Heart left ventricle (tissue), 13 donors: ENCODE data around the gene SSBP2.

Experiments used
- CTCF ChIP-seq, 12 donors: fragments of 200-600 bp; sonication (generic) in 4 of 12; IDR thresholded peaks; one replicate each; pipeline versions ENCODE4 v1.5.0 to v1.8.0; 2018 to 2022; ENCODE audit warnings: antibody characterized with exemption in 12 of 12, mild to moderate bottlenecking in 5 of 12
- POLR2A ChIP-seq, 2 donors: fragments of 450-650 bp; IDR thresholded peaks; one replicate each; pipeline ENCODE4 v1.6.1; 2017; ENCODE audit warnings: antibody characterized with exemption in 2 of 2, mild to moderate bottlenecking in 2 of 2, moderate library complexity in 2 of 2
- donor health status: ischemic (EF 13 %, LVEDD 7.1; RV severe dilation, severe dysfunction).
- donor health status: DM: no; HTN: yes; CAD: no.
- donor health status: DM: no; HTN: no; CAD: no.
- donor health status: ischemic (EF 25% LVEDD 6.9; RV normal size, moderate dysfunction).
- donor health status: ischemic (EF 25% LVEDD 5.7; RV mildly dilated, moderate dysfunction).
- donor health status: ischemic (EF 35%, LVEDD 5.7; RV mildly dilated, moderate dysfunction).
- donor health status: nonischemic (EF 11% LVEDD 7.7; RV severe dilation, severe dysfunction).
- donor health status: DM: yes; HTN: yes; CAD: no.
- donor health status: PGD.
- donor health status: ischemic (EF 29% LVEDD 5.4; RV normal size, mild dysfunction).
- donor health status: nonischemic (EF 23%, LVEDD 6.1; RV moderate dilation, normal function).

GRCh38 chr5:81547001-81547400 is 203.9 kb downstream of the SSBP2 start:
- TF ChIP-seq CTCF (IDR thresholded peaks at IDR 0.05) (no peak), POLR2A (IDR thresholded peaks at IDR 0.05) (no peak)
